Skin of body (tissue), 2 donors: ENCODE data around the gene TBC1D32. TPM values are rescaled to one million over a fixed set of nuclear protein-coding genes. Genes with fewer than 3 reads are reported as not detected.
"Not testable (repeated sequence)": the region's sequence is repeated elsewhere in the genome, so short reads cannot be mapped to it uniquely, and the experiment has no call there.

ENCODE experiments used
- DNase-seq: peaks from one replicate; lab custom pipeline; 2025; lab: John Stamatoyannopoulos, UW
- total RNA-seq: library from RNA; depleted of rRNA; stranded (reverse); fragments of >200 nt; gene quantifications from one replicate; pipeline ENCODE4 v1.2.3, GENCODE V29; 2014

Gene TBC1D32
- total RNA-seq, 1 donor from 2014 or later = 37.8 TPM

- no peak for DNase-seq
Measured at GRCh38 chr6:121333196-121333595, 1.1 kb downstream of the TBC1D32 start.

GRCh38 chr6:121330516-121330915 is 3.8 kb downstream of the TBC1D32 start:
- no peak for DNase-seq

DNA sequence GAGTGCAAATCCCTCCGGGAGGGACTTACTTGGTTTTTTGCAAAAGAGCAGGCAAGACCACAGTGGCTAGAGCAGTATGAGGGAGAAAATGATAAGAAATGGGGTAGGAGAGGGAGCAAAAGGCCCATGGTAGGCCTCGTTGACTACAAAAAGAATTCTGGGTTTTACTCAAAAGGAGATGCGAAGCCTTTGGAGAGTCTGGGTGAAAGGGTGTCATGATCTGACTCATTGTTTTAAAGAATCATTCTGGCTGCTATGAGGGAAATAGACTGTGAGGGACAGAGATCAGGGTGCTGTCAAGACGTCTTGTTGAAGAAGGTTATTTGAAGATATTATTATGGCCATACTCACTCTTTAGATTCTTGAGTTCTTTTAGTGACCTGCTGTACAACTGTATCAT is 13.0 kb downstream of the TBC1D32 start:
- DNase-seq = no peak

GRCh38 chr6:121319603-121320002 is 14.7 kb downstream of the TBC1D32 start:
- no peak for DNase-seq

DNA sequence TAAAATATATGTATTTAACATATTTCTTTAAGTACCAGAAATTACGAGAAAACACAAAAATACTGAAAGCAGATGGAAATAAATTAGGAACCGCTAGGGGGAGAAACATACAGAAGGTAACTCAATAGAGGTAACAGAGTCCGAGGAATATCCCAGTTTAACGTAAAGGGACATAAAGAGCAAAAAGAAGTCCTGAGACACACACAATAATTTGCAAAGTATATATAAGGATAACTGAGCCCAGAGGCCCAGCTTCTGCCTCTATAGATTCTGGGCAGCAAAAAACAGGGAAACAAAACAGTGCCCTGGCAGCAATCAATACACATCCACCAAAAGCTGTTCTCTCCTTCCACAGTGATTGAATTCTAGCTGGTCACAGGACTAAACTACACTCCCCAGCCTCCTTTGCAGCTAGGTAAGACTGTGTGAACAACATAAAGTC is 15.1 kb downstream of the TBC1D32 start:
- DNase-seq = no peak

- no peak for DNase-seq
Measured at GRCh38 chr6:121314381-121315112, 19.7 kb downstream of the TBC1D32 start.

GRCh38 chr6:121311814-121312213 is 22.5 kb downstream of the TBC1D32 start:
- DNase-seq = not testable (repeated sequence)

DNA sequence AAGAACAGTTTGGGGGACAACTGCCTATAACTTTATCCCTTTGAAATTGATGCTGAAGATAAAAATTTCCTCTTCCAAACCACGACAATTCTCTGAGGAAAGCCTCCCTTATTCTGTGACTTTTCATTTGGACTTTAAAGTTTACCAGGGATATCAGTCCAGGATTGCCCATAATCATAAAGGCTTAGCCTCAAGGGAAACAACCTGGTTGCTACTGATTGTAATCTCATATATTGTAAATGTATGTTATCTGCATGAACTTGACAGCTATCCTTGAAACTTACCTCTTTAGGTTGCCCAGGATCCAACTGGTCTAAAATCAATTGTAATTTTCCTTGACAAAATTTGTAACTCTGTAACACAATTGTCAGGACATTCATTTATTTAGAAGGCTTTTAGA is 23.8 kb downstream of the TBC1D32 start:
- no peak for DNase-seq

DNA sequence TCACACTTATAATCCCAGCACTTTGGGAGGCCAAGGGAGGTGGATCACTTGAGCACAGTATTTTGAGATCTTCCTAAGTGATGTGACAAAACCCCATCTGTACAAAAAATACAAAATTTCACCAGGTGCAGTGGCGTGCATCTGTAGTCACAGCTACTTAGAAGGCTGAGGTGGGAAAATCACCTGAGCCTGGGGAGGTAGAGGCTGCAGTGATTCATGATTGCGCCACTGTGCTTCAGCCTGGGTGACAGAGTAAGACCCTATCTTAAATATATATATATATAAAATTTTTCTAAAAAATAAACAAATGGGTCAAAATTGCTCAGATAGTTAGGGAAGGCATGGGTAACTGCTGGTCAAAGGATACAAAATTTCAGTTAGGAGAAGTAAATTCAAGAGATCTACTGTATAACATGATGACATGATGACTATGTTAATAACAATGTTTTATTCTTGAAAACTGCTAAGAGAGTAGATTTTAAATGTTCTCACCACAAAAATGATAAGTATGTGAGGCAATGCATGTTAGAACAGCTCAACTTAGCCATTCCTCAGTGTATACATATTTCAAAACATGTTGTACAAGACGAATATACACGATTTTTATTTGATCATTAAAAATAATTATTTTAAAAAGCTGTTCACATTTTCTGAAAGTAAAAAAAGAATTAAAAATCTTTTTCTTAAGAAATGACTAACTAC is 24.4 kb downstream of the TBC1D32 start:
- DNase-seq = no peak

DNA sequence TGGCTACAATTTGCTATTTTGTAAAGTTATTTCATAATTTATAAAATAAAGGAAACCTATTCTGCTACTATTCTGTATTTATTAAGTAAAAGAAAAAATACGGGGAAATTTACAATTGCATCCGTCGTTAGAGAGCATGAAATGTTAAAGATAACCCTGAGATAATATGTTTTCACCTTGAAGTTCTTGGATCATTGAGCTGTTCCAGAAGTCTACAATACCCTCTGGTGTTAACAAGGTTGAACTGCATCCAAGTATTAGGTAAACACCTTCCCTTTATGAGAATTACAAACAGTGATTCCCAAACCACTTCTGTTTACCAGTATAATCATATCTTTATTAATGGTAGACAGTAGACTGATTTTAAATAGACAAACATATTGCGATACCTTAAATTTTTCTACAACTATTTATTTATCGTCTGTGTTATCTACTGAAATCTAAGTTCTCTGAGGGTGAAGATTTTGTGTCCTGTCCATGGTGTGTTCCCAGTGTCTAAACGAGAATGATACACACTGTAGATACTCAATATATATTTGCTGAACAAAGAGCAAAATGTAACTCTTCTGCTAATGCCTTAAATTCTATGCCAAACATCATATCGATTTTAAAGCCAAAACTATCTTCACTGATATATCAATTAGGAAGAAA is 28.2 kb downstream of the TBC1D32 start:
- no peak for DNase-seq

DNA sequence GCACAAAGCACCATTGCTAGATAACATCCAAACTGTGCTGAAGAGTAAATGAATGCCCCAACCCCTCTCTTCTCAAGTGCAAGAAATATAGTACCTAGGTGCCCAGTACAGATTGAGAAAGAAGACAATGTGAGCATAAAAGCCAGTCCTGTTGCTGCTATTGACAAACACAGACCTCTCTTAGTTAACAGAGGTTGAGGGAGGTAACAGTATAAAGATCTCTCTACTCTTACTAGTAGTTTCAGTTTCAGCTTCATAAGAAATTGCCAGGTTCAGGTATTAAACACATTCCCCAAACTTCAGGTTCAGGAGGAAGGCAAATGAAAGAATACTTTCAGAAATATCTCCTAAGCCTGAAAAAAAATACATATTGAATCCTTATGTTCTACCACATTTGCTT is 31.4 kb downstream of the TBC1D32 start:
- DNase-seq = no peak

DNA sequence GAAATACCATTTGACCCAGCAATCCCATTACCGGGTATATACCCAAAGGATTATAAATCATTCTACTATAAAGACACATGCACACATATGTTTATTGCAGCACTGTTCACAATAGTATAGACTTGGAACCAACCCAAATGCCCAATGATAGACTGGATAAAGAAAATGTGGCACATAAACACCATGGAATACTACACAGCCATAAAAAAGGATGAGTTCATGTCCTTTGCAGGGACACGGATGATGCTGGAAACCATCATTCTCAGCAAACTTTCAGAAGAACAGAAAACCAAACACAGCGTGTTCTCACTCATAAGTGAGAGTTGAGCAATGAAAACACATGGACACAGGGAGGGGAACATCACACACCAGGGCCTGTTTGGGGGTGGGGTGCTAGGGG is 33.1 kb downstream of the TBC1D32 start:
- DNase-seq = not testable (repeated sequence)

GRCh38 chr6:121297694-121298093 is 36.6 kb downstream of the TBC1D32 start:
- DNase-seq = no peak

DNA sequence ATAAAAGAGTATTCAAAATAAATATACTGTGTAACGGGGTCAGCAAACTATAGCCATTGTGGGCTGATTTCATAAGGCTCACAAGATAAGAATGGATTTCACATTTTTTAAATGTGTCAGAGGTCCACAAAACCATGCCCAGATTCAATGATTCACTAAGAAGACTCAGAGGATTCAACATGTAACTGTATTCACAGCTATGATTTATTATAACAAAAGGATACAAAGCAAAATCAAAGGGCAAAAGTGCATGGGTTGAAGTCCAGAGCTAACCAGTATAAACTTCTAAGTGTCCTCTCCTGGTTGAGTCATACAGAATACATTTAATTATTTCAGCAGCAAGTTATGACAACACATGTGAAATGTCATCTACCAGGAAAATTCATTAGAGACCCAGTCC is 49.2 kb downstream of the TBC1D32 start:
- DNase-seq = no peak

- DNase-seq = no peak
Measured at GRCh38 chr6:121274666-121275295, 59.5 kb downstream of the TBC1D32 start.

DNA sequence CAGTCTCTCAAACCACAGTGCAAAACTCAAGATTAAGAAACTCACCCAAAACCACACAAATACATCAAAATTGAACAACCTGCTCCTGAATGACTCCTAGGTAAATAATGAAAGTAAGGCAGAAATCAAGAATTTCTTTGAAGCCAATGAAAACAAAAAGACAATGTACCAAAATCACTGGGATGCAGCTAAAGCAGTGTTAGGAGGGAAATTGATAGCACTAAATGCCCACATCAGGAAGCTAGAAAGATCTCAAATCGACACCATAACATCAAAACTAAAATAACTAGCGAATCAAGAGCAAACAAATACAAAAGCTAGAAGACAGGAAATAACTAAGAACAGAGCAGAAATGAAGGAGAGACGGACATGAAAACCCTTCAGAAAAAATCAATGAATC is 70.5 kb downstream of the TBC1D32 start:
- no peak for DNase-seq

- DNase-seq = no peak
Measured at GRCh38 chr6:121260651-121261102, 73.6 kb downstream of the TBC1D32 start.

GRCh38 chr6:121247386-121247785 is 86.9 kb downstream of the TBC1D32 start:
- DNase-seq = no peak

GRCh38 chr6:121242386-121242785 is 91.9 kb downstream of the TBC1D32 start:
- no peak for DNase-seq

- DNase-seq = no peak
Measured at GRCh38 chr6:121237859-121238258, 96.4 kb downstream of the TBC1D32 start.

DNA sequence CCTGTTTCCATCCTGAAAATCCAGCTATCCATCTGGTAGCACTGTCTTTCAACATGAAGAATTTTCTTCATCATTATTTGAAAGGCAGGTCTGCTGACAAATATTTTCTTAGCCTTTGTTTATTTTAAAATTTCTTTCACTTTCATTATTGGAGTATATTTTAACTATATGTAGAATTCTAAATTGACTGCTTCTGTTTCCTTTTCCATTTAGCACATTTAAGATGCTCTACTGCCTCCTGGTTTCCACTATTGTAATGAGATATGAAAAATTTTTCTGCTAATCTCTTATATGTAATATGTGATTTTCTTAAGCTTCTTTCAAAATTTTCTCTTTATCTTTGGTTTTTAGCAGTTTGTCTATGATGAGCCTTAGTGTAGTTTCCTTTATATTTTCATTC is 97.3 kb downstream of the TBC1D32 start:
- DNase-seq = no peak

- DNase-seq = no peak
Measured at GRCh38 chr6:121235386-121235785, 98.9 kb downstream of the TBC1D32 start.
